OCI-LY1 (cell line): Measurements from ENCODE around the gene GOLGA7B.
"Not testable (repeated sequence)": the region's sequence is repeated elsewhere in the genome, so short reads cannot be mapped to it uniquely, and the experiment has no call there.

Experiments used
- EZH2 ChIP-seq: fragments of 200-600 bp; sonication (generic), shearing (Covaris generic); IDR thresholded peaks from 2 replicates; pipeline ENCODE4 v1.8.0; 2017; ENCODE audit warnings: borderline replicate concordance, mixed run types, mild to moderate bottlenecking, antibody characterized with exemption, low read length, moderate library complexity, mixed read lengths
- TF ChIP-seq, protein P1 (sequence below): fragments of 200-600 bp; sonication (generic), shearing (Covaris generic); IDR thresholded peaks from 2 replicates; pipeline ENCODE4 v1.5.1; 2017; ENCODE audit warnings: mild to moderate bottlenecking, antibody characterized with exemption, low read length, moderate library complexity, mixed read lengths

- TF ChIP-seq, protein P1, sequence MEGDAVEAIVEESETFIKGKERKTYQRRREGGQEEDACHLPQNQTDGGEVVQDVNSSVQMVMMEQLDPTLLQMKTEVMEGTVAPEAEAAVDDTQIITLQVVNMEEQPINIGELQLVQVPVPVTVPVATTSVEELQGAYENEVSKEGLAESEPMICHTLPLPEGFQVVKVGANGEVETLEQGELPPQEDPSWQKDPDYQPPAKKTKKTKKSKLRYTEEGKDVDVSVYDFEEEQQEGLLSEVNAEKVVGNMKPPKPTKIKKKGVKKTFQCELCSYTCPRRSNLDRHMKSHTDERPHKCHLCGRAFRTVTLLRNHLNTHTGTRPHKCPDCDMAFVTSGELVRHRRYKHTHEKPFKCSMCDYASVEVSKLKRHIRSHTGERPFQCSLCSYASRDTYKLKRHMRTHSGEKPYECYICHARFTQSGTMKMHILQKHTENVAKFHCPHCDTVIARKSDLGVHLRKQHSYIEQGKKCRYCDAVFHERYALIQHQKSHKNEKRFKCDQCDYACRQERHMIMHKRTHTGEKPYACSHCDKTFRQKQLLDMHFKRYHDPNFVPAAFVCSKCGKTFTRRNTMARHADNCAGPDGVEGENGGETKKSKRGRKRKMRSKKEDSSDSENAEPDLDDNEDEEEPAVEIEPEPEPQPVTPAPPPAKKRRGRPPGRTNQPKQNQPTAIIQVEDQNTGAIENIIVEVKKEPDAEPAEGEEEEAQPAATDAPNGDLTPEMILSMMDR = not testable (repeated sequence)
- not testable (repeated sequence) for TF ChIP-seq EZH2
These were observed 7.5 kb upstream of the GOLGA7B start for GRCh38 chr10:97842114-97842513.
